ENCODE results near the gene PDGFA.

PDGFA gene

DNA sequence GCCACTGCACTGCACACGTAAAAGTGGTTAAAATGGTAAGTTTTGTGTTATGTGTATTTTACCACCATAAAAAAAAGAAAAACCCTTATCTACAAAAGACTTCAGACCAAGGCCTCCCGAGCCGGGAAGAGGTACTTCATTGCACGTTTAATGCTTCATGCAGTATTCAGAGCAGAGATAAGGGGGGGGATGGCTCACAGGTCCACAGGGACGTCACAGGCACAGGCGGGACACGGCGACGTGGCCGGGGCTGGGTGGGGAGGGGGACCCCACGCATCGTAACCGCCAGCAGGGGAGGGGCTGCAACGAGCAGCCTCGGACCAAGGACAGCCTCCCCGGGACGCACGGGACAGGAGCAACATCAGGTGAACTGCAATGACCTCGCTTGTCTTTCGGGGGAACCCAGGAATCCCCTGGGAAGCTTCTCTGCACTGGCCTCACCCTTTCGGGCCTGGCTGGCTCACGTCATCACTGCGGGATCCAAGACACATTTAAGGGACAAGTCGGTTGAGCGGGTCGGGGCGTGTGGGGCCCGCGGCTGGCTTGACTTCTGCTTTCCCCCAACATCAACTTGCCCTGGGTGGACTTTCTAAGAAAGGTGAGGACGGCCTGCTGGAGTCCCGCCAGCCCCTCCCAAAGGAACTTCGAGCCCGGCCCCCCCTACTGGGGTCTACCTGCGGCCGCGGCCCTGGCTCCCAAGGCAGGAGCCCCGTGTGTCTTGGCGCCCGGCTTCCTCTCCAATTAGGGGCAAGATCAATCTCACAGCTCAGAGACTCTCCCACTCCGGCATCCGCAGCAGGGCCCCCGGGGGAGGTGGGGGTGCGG lies 29.6 kb upstream of the PDGFA start:
- H3K4me3 ChIP-seq (ENCODE audit: low read length) = no peak overlapping the region
- H3K36me3 ChIP-seq (ENCODE audit: control insufficient read depth, insufficient read depth, low read length) = no peaks in the 10 kb centered on the region
- H3K9ac ChIP-seq (ENCODE audit: low read length) = no peak overlapping the region
- H3K27ac ChIP-seq (ENCODE audit: low read depth, low read length) = no peak overlapping the region
- no peaks in the 10 kb centered on the region for H3K27me3 ChIP-seq (ENCODE audit: control insufficient read depth, insufficient read depth, low read length)
- H3K4me1 ChIP-seq (ENCODE audit: control insufficient read depth, insufficient read depth, low read length) = no peaks in the 10 kb centered on the region

DNA sequence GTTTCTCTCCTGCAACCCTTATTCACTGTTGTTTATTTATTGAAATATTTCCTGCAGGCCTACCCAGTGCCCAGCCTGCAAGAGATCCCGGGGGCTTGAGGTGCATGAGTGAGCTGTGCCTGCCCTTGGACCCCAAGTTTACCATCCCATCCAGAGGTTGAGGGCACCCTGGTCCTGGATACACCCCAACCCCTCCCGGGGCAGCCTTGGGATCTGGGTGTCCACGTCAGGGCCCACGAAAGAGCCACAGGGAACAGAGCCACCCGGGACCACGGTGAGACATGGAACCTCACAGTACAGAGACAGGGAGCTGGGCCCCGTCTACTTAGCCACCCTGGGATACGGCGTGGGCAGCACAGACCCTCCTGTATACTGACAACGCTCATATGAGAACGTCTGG lies 28.8 kb upstream of the PDGFA start:
- Histone ChIP-seq H3K27me3 (ENCODE audit: control insufficient read depth, insufficient read depth, low read length) (no peaks in the 10 kb centered on the region), H3K36me3 (ENCODE audit: control insufficient read depth, insufficient read depth, low read length) (no peaks in the 10 kb centered on the region), H3K4me1 (ENCODE audit: control insufficient read depth, insufficient read depth, low read length) (no peaks in the 10 kb centered on the region), H3K4me3 (ENCODE audit: low read length) (no peak overlapping the region), H3K9ac (ENCODE audit: low read length) (no peak overlapping the region), H3K27ac (ENCODE audit: low read depth, low read length) (no peak overlapping the region)

DNA sequence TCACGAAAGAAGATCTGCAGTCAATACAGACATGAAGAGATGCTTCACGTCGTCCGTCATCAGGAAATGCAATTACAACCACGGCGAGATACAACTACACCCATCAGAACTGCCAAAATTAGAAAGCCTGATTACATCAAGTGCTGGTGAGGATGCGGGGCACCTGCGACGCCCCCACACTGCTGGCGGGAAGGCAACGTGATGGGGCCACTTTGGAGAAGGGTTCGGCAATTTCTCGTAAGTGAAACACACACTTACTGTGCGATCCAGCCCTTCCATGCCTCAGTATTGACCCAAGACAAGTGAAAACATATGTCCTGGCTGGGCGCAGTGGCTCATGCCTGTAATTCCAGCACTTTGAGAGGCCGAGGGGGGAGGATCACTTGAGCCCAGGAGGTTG lies 25.8 kb upstream of the PDGFA start:
- Histone ChIP-seq H3K4me3 (ENCODE audit: low read length) (no peak overlapping the region), H3K27ac (ENCODE audit: low read depth, low read length) (no peak overlapping the region), H3K27me3 (ENCODE audit: control insufficient read depth, insufficient read depth, low read length) (no peaks in the 10 kb centered on the region), H3K9ac (ENCODE audit: low read length) (no peak overlapping the region), H3K4me1 (ENCODE audit: control insufficient read depth, insufficient read depth, low read length) (no peaks in the 10 kb centered on the region), H3K36me3 (ENCODE audit: control insufficient read depth, insufficient read depth, low read length) (no peaks in the 10 kb centered on the region)

DNA sequence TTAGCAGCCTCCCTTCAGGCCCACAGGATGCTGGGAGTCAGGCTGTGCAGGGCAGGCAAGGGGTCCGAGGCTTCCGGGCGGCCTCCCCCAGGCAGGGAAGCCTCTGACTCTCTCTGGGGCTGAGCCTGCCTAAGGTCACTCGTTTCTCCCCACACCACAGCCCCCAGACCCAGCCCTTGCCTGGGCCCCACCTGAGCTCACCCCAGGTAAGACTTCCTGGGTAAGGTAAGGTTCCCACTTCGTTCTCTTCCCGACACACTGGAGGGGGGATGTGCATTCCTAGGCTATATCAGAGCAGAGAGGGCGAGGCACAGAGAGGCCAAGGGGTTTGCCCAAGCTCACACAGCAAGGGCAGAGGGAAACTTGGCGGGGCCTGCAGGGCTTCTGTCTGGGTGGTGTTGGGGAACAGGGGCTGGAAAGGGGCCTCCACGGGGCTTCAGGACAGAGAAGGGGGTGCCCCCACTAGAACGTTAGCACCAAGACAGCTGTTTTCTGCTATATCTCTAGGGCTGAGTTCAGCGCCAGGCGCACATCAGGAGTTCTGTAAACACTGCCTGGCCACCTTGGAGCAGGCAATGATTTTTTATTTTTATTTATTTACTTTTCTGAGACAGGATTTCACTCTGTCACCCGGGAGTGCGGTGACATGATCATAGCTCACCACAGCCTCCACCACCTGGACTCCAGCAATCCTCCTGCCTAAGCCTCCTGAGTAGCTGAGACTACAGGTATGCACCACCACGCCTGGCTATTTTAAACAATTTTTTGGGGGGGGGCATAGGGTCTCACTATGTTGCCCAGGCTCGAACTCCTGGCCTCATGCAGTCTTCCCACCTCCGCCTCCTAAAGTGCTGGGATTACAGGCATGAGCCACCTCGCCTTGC lies 24.9 kb upstream of the PDGFA start:
- Histone ChIP-seq H3K36me3 (ENCODE audit: control insufficient read depth, insufficient read depth, low read length) (no peaks in the 10 kb centered on the region), H3K4me3 (ENCODE audit: low read length) (no peak overlapping the region), H3K27ac (ENCODE audit: low read depth, low read length) (no peak overlapping the region), H3K9ac (ENCODE audit: low read length) (no peak overlapping the region), H3K27me3 (ENCODE audit: control insufficient read depth, insufficient read depth, low read length) (no peaks in the 10 kb centered on the region), H3K4me1 (ENCODE audit: control insufficient read depth, insufficient read depth, low read length) (no peaks in the 10 kb centered on the region)

DNA sequence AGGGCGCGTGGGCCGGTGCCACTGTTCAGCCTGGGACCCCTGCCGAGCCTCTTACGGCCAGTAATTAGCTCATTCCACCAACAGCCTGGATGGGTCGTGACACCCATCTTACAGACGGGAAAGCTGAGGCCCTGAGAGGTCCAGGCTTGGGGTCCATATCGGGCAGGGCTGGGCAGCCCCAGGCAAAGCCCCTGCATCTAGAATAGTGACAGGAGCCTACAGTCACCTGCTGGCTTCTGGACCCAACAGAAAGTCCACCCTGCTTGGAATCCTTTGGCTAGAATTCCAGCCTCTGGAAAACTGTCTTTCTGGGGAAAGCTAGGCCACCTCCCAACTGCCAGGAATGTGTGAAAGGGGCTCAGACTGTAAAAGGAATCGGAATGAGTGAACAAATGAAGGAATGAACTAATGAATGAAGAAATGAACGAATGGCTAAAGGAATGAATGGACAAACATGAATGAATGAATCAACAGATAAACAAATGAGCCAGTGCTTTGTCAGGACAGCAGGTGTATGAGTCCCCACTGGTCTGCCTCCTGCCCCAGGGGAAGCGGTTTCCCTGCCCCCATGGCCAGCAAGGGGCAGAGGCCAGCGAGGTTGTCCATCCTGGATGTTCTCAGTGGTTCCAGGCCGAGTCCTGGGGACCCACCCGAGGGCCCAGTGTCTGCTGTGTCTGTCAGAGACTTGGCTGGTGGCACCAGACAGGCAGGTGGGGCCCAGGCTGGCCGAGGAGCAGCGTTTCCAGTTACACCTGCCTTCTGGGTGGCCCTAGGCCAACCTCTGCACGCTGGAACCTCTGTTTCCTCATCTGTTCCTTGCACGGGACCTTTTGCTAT lies 24.1 kb upstream of the PDGFA start:
- H3K9ac ChIP-seq (ENCODE audit: low read length) = no peak overlapping the region
- no peaks in the 10 kb centered on the region for H3K27me3 ChIP-seq (ENCODE audit: control insufficient read depth, insufficient read depth, low read length)
- no peaks in the 10 kb centered on the region for H3K4me1 ChIP-seq (ENCODE audit: control insufficient read depth, insufficient read depth, low read length)
- no peaks in the 10 kb centered on the region for H3K36me3 ChIP-seq (ENCODE audit: control insufficient read depth, insufficient read depth, low read length)
- H3K27ac ChIP-seq (ENCODE audit: low read depth, low read length) = no peak overlapping the region
- H3K4me3 ChIP-seq (ENCODE audit: low read length) = no peak overlapping the region

DNA sequence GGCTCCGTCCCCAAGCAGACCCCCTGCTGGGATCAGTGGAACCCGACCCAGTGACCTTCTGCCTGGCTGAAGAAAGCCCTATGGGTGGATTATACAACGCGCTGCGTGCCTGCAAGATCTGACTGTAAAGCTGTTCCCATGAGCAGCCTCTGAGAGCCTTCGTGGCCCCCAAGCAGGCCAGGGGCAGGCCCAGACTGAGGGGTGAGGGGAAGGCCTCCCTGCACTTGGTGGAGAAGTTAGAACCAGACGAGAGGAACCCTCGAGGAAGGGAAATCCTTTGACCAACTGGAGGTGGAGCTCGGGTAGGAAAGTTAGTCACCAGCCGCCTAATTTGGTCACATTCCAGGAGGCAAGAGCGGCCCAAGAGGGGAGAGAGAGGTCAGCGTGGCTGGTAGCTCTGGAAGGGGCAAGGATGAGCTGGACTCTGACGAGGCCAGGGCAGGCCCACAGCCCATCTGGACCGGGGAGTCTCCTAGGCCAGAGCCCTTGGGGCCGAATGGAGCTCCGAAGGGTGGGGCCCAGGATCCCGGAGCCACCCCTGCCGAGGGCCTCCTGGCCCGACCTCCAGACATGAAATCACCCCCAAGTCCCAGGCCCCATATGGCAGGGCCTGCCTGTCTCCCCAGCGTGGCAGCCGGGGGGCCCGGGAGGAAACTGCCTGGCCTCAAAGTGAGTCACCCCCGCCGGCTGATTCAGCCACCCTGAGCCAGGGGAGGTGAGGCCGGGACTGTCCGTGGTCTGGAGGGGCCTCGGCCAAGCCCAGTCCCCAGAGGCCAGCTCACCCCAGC lies 23.3 kb upstream of the PDGFA start:
- Histone ChIP-seq H3K27me3 (ENCODE audit: control insufficient read depth, insufficient read depth, low read length) (no peaks in the 10 kb centered on the region), H3K36me3 (ENCODE audit: control insufficient read depth, insufficient read depth, low read length) (no peaks in the 10 kb centered on the region), H3K4me1 (ENCODE audit: control insufficient read depth, insufficient read depth, low read length) (no peaks in the 10 kb centered on the region), H3K9ac (ENCODE audit: low read length) (no peak overlapping the region), H3K4me3 (ENCODE audit: low read length) (no peak overlapping the region), H3K27ac (ENCODE audit: low read depth, low read length) (no peak overlapping the region)

DNA sequence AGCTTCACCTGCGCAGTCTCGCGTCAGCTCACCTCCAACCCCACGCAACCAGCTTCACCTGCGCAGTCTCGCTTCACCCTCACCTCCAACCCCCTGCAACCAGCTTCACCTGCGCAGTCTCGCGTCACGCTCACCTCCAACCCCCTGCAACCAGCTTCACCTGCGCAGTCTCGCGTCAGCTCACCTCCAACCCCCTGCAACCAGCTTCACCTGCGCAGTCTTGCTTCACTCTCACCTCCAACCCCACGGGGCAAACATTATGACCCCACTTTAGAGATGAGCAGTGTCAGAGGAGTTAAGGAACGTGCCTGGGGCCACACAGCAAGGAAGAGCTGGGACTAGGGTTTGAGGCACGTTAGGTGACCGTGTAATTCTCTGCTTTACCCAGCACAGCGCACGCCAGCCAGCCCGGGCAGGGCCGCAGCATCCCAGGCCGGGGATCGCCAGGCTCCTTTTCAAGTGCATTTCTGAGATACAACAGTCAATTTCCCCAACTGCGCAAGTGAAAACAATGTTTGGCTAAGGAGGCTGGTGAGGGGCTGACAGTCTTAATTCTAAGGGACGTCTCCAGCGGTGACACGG lies 22.6 kb upstream of the PDGFA start:
- Histone ChIP-seq H3K4me3 (ENCODE audit: low read length) (no peak overlapping the region), H3K4me1 (ENCODE audit: control insufficient read depth, insufficient read depth, low read length) (no peaks in the 10 kb centered on the region), H3K36me3 (ENCODE audit: control insufficient read depth, insufficient read depth, low read length) (no peaks in the 10 kb centered on the region), H3K27me3 (ENCODE audit: control insufficient read depth, insufficient read depth, low read length) (no peaks in the 10 kb centered on the region), H3K9ac (ENCODE audit: low read length) (no peak overlapping the region), H3K27ac (ENCODE audit: low read depth, low read length) (no peak overlapping the region)

DNA sequence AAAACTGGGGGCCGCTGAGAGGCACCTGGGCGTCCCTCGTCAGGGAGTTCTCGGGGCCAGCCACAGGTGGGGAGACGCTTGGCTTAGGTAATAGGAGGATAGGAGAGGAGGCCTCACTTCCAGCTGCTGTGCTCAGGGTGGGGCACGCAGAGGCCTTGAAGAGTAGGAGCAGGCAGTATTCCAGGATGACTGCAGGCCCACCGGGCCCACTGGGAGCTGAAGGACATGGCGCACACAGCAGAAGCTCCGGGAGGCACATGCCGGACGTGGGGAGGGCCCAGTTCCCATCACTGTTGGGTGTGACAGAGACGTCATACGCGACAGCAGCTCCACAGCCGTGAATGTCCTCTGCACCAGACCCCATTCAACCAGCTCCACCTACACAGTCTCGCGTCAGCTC lies 22.0 kb upstream of the PDGFA start:
- no peak overlapping the region for H3K9ac ChIP-seq (ENCODE audit: low read length)
- no peaks in the 10 kb centered on the region for H3K4me1 ChIP-seq (ENCODE audit: control insufficient read depth, insufficient read depth, low read length)
- no peak overlapping the region for H3K4me3 ChIP-seq (ENCODE audit: low read length)
- no peaks in the 10 kb centered on the region for H3K27me3 ChIP-seq (ENCODE audit: control insufficient read depth, insufficient read depth, low read length)
- no peak overlapping the region for H3K27ac ChIP-seq (ENCODE audit: low read depth, low read length)
- no peaks in the 10 kb centered on the region for H3K36me3 ChIP-seq (ENCODE audit: control insufficient read depth, insufficient read depth, low read length)

GRCh38 chr7:540997-541396 lies 21.4 kb upstream of the PDGFA start:
- Histone ChIP-seq H3K4me1 (ENCODE audit: control insufficient read depth, insufficient read depth, low read length) (no peaks in the 10 kb centered on the region), H3K27ac (ENCODE audit: low read depth, low read length) (no peak overlapping the region), H3K4me3 (ENCODE audit: low read length) (no peak overlapping the region), H3K36me3 (ENCODE audit: control insufficient read depth, insufficient read depth, low read length) (no peaks in the 10 kb centered on the region), H3K27me3 (ENCODE audit: control insufficient read depth, insufficient read depth, low read length) (no peaks in the 10 kb centered on the region), H3K9ac (ENCODE audit: low read length) (no peak overlapping the region)

- no peaks in the 10 kb centered on the region for H3K4me1 ChIP-seq (ENCODE audit: control insufficient read depth, insufficient read depth, low read length)
- H3K36me3 ChIP-seq (ENCODE audit: control insufficient read depth, insufficient read depth, low read length) = no peaks in the 10 kb centered on the region
- no peak overlapping the region for H3K9ac ChIP-seq (ENCODE audit: low read length)
- H3K4me3 ChIP-seq (ENCODE audit: low read length) = no peak overlapping the region
- no peak overlapping the region for H3K27ac ChIP-seq (ENCODE audit: low read depth, low read length)
- no peaks in the 10 kb centered on the region for H3K27me3 ChIP-seq (ENCODE audit: control insufficient read depth, insufficient read depth, low read length)
These were observed 20.9 kb upstream of the PDGFA start for GRCh38 chr7:540579-540978.

- Histone ChIP-seq H3K9ac (ENCODE audit: low read length) (no peak overlapping the region), H3K27ac (ENCODE audit: low read depth, low read length) (no peak overlapping the region), H3K36me3 (ENCODE audit: control insufficient read depth, insufficient read depth, low read length) (no peaks in the 10 kb centered on the region), H3K27me3 (ENCODE audit: control insufficient read depth, insufficient read depth, low read length) (no peaks in the 10 kb centered on the region), H3K4me3 (ENCODE audit: low read length) (no peak overlapping the region), H3K4me1 (ENCODE audit: control insufficient read depth, insufficient read depth, low read length) (no peaks in the 10 kb centered on the region)
These were observed 20.2 kb upstream of the PDGFA start for GRCh38 chr7:539731-540411.

All from rectal smooth muscle tissue (tissue), 1 donor.